GM12891 (cell line): ENCODE measurements around the gene LRRC7.

Source experiments
- DNase-seq: peaks from one replicate; pipeline ENCODE4 v3.0.0; 2011; ENCODE audit warnings: low spot score; ENCODE audit not compliant: insufficient read length
- FAIRE-seq: peaks from 2 replicates; lab custom pipeline; 2011; peaks lifted over from hg19 to GRCh38; lab: Jason Lieb, UNC
- PAX5 ChIP-seq: IDR thresholded peaks from 2 replicates; pipeline ENCODE4 v1.6.1; 2011; ENCODE audit warnings: low read length, moderate library complexity, mild to moderate bottlenecking; ENCODE audit not compliant: insufficient read depth, severe bottlenecking
- POLR2A ChIP-seq: IDR thresholded peaks from 2 replicates; pipeline ENCODE4 v1.6.1; 2011; ENCODE audit warnings: low read depth, low read length, control low read depth
- POLR2AphosphoS5 ChIP-seq: IDR thresholded peaks from 2 replicates; pipeline ENCODE4 v1.6.1; 2011; ENCODE audit warnings: low read depth, low read length, control low read depth
- POU2F2 ChIP-seq: IDR thresholded peaks from 2 replicates; pipeline ENCODE4 v1.6.1; 2011; ENCODE audit warnings: low read depth, mild to moderate bottlenecking, control low read depth, low read length, moderate library complexity
- SPI1 ChIP-seq: IDR thresholded peaks from 2 replicates; pipeline ENCODE4 v1.6.1; 2011; ENCODE audit warnings: low read depth, low read length, control low read depth
- TAF1 ChIP-seq: IDR thresholded peaks from 2 replicates; pipeline ENCODE4 v1.6.1; 2011; ENCODE audit warnings: low read depth, low read length, control low read depth

The LRRC7 gene

DNA sequence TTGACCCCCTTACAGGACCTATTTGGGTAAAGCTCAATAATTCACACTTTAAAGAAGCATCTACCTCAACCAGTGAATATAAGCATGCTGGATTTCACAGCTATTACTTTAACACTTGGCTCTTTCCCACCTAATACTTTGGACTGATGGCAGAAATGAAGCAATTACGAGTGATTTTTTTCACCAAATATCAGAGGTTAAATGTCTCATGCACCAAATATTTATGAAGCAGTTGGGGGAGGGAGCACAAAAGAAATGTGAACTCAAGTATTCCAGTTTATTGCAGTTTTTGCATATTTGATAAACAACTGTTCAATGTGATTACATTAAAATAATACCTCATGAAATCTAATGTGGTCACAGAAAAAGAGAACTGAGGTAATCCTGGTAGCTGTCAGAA is 223.6 kb downstream of the LRRC7 start:
- FAIRE-seq: no peak
- no peak for TF ChIP-seq SPI1
- no peak for TF ChIP-seq PAX5
- no peak for TF ChIP-seq POU2F2
- TF ChIP-seq TAF1: no peak
- no peak for TF ChIP-seq POLR2A
- no peak for TF ChIP-seq POLR2AphosphoS5

DNA sequence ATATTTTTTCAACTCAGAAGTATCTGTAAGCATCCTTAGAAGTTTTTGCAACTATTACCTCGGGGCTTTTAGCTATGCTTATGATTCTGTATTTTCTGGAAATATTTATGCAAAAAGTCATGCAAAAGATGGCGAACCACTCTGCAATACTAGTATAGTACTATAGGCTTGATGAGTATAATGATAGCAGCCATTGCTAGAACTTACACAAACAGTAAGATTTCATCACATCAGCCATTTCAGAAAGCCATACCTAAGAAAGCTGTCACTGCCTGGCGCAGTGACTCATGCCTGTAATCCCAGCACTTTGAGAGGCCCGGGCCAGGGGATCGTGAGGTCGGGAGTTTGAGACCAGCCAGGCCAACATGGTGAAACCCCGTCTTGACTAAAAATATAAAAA is 227.1 kb downstream of the LRRC7 start:
- TF ChIP-seq PAX5 (no peak), POLR2A (no peak), POU2F2 (no peak), TAF1 (no peak), SPI1 (no peak), POLR2AphosphoS5 (no peak)
- FAIRE-seq (no peak), DNase-seq (no peak)

More for the DNA sequence above, 223.6 kb downstream of the LRRC7 start:
- no peak for DNase-seq

DNA sequence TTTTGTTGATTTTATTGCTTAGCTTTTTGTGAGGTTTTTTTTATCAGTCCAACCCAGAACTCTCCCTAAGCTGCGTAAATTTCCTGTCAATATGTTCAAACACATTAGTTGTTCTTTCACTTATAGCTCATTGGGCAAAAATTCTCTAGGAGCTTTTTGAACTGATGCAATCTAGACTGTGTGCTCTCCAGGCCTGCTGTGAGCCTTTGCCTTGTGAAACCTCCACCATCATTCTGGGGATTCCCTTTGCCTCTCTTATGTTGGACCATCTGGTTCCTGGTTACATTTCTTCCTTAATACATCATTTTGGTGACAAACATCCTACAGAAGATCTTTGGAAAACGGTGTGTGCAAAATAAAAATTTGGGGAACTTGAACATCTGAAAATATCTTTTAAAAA is 247.2 kb downstream of the LRRC7 start:
- TF ChIP-seq POLR2A (no peak), SPI1 (no peak), POU2F2 (no peak), TAF1 (no peak), PAX5 (no peak), POLR2AphosphoS5 (no peak)
- DNase-seq (no peak), FAIRE-seq (no peak)

DNA sequence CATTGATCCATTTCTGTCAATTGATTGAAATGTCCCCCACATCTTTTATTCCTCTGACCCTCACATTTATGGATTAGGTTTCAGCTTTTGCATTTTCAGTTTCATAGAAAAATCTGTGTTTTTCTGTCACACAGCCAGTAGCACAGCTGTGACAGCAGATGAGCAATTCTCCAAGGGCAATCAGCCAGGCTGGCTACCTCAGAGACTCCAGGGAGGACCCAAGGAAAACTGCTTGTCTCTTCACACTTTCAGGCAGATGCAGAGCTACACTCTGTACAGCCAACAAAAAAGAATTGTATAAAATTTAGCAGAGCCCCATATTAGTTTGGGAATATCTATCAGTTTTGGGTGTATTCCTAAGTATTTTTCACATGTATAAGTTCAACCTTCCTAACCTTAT is 257.2 kb downstream of the LRRC7 start:
- TF ChIP-seq TAF1: no peak
- TF ChIP-seq PAX5: no peak
- no peak for TF ChIP-seq SPI1
- TF ChIP-seq POLR2A: no peak
- TF ChIP-seq POU2F2: no peak
- TF ChIP-seq POLR2AphosphoS5: no peak
- no peak for DNase-seq

DNA sequence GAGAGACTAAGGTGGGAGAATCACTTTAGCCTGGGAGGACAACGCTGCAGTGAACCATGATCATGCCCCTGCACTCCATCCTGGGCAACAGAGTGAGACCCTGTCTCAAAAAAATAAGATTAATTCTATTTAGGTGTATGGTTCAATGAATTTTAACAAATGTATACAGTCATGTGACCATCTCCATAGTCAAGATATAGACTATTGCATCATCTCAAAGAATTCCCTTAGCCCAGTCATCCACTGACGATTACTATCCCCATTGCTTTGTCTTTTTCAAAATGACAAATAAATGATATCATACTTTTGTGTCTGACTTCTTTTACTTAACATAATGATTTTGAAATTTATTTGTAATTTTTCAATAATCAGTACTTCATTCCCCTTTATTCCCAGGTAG is 260.0 kb downstream of the LRRC7 start:
- FAIRE-seq: no peak

More for the DNA sequence above, 257.2 kb downstream of the LRRC7 start:
- no peak for FAIRE-seq

DNA sequence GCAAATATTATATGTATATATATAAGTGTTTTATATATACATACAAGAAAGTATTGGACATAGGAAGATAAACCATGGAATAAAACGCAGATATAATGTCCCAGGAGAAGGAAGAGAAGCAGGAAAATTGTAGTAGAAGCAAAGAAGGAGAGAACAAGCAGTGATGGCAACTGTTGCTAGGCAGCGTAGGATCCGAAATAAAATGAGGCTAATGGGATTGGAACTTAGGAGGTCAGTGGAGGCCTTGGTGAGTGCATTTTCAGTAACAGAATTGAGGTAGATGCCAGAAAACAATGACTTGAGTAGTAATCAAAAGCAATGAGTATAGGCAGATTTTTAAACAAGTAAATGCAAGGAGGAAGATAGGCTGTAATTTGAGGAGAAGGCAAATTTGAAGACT is 265.8 kb downstream of the LRRC7 start:
- DNase-seq (no peak), FAIRE-seq (no peak)
- no peak for TF ChIP-seq TAF1
- TF ChIP-seq POLR2AphosphoS5: no peak
- TF ChIP-seq SPI1: no peak
- no peak for TF ChIP-seq POU2F2
- TF ChIP-seq PAX5: no peak
- no peak for TF ChIP-seq POLR2A

More for the DNA sequence above, 260.0 kb downstream of the LRRC7 start:
- DNase-seq: no peak
- TF ChIP-seq PAX5: no peak
- TF ChIP-seq SPI1: no peak
- TF ChIP-seq POLR2AphosphoS5: no peak
- no peak for TF ChIP-seq TAF1
- no peak for TF ChIP-seq POLR2A
- no peak for TF ChIP-seq POU2F2

DNA sequence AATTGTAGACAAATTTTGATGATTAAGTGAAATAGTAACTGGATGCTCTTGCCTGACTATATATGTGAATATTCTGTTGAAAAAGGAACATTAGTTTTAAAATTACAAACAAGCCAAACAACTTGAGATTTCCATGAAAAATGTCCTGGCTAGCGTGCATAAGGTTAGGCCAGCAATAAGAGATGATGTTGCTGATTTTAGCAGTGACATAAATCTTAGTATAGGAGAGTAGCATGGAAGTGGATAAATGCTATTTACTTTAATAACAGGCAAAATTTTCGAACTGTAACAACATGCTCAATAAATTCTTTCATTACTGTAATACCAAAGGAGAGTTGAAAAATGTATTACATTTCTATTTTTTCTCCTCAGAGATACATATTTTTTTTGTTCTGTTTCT is 266.6 kb downstream of the LRRC7 start:
- FAIRE-seq: no peak
- TF ChIP-seq POLR2A: no peak
- no peak for TF ChIP-seq SPI1
- no peak for TF ChIP-seq PAX5
- no peak for TF ChIP-seq TAF1
- no peak for TF ChIP-seq POU2F2
- no peak for TF ChIP-seq POLR2AphosphoS5
- no peak for DNase-seq

DNA sequence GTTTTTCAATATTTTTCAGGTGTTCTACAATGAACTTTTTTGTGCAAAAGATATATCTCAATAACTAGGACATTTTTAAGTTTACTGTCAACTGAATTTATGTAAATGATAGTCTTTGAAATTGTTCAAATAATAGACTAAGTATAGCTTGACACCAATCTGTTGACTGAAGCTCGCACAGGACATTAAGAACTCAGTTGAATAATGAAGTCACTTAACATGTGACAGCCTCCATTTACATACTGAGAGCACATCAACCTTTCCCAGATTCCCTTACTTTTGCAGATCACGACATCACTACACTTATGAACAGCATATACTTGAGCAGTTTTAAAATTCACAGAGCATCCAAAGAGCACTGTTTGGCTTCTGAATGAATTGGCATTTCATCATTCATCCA is 268.2 kb downstream of the LRRC7 start:
- FAIRE-seq: no peak
- TF ChIP-seq TAF1: no peak
- TF ChIP-seq POU2F2: no peak
- no peak for TF ChIP-seq PAX5
- no peak for TF ChIP-seq POLR2AphosphoS5
- TF ChIP-seq SPI1: no peak
- no peak for TF ChIP-seq POLR2A
- DNase-seq: no peak

DNA sequence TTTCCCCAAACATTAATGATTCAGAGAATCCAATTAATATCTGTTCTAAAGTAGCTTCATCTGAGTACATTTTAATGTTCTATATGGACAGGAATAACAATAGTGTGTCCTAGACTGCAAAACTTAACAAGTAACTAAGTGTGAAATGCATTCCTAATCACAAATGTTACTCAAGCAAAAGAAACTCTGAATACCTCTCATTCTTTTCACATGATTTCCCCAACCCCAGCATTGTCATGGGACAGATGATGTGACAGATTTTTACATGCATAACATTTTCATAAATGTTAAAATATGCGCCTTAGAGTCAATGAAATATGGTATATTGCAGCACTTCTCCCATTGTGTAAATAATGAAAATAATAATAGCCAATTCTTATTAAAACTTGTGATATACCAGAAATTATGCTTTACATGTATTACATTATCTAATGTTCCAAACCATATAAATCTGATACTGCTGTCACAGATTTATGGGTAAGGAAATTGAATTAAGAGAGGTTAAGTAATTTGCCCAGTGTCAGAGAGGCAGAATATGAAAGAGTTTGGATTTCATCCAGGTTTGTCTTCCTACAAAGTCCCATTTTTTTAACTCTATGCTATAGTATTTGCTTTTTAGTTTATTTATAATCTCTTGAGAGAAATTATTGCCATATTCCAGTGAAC is 269.4 kb downstream of the LRRC7 start:
- FAIRE-seq (no peak), DNase-seq (no peak)
- no peak for TF ChIP-seq POU2F2
- no peak for TF ChIP-seq SPI1
- TF ChIP-seq POLR2A: no peak
- TF ChIP-seq PAX5: no peak

DNA sequence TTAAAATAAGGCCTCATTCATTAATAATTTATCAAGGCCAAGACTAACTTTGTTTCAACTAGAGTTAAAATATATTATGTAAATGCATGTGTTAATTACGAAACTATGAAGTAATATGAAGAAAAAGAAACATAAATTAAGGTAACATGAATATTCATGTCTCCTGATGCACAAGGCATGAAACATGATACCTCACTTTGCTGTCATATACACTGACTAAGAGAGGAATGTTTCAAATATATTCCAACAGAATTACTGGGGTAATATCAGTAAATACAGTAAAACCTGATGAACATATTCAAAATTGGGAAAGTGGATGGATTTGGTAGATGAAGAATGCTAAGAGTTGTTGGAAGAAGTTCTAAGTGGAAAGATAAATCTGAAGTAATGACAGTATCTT is 274.6 kb downstream of the LRRC7 start:
- DNase-seq (no peak), FAIRE-seq (no peak)
- TF ChIP-seq POU2F2: no peak
- no peak for TF ChIP-seq POLR2A
- no peak for TF ChIP-seq SPI1
- TF ChIP-seq PAX5: no peak
- TF ChIP-seq POLR2AphosphoS5: no peak
- TF ChIP-seq TAF1: no peak

DNA sequence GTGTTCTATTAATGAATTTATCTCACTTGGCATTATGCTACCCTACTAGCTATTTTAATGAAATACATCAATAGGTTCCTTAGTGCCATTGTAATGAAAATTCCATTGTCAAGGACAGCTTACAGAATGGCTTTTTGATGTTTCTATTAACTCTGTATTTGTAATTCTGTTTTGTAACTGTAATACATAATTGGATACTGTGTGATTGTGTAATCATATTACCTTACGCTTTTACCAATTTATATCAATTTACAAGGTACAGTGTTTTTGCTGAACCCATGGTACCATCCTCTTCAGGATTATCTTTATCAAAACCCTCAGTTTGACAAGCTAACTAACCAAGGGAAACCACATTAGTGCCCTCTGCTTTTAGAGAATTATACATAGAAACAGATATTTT is 277.9 kb downstream of the LRRC7 start:
- no peak for FAIRE-seq
- no peak for TF ChIP-seq POU2F2
- TF ChIP-seq POLR2A: no peak
- TF ChIP-seq TAF1: no peak
- DNase-seq: no peak
